Sigmoid colon (tissue), 7 donors: ENCODE results near the gene SYCE1. TPM values are rescaled to one million over a fixed set of nuclear protein-coding genes. Genes with fewer than 3 reads are reported as not detected.
"Not testable (repeated sequence)": the region's sequence is repeated elsewhere in the genome, so short reads cannot be mapped to it uniquely, and the experiment has no call there.

Experiments used
- DNase-seq: peaks from one replicate; pipeline ENCODE4 v3.0.0-alpha.2; 2019
- H3K27ac ChIP-seq, 4 donors: fragments of 200-600 bp; sonication (generic); one replicate each; pipeline ENCODE4 v1.5.1; 2016 to 2019; ENCODE audit warnings: mild to moderate bottlenecking in 1 of 4
- H3K27me3 ChIP-seq, 3 donors: fragments of 200-600 bp; sonication (generic); one replicate each; pipeline ENCODE4 v1.5.1; 2019; ENCODE audit warnings: mild to moderate bottlenecking in 1 of 3
- H3K36me3 ChIP-seq, 4 donors: fragments of 200-600 bp; sonication (generic); one replicate each; pipeline ENCODE4 v1.5.1; 2016 to 2019
- H3K4me1 ChIP-seq, 4 donors: fragments of 200-600 bp; sonication (generic); one replicate each; pipeline ENCODE4 v1.5.1; 2017 to 2019
- H3K4me3 ChIP-seq, 4 donors: fragments of 200-600 bp; sonication (generic); one replicate each; pipeline ENCODE4 v1.5.1; 2017 to 2019; ENCODE audit warnings: mild to moderate bottlenecking in 2 of 4, moderate library complexity in 1 of 4
- H3K9me3 ChIP-seq, 4 donors: fragments of 200-600 bp in 3 of 4; sonication (generic) in 3 of 4; one replicate each; pipeline versions ENCODE4 v1.5.1 to v1.6.1; 2013 to 2019
- CTCF ChIP-seq, 4 experiments: fragments of 450-650 bp in 3 of 4; fragments of 200-600 bp in 1 of 4; IDR thresholded peaks; one replicate each; pipeline ENCODE4 v1.5.1; 2016 to 2019; ENCODE audit warnings: antibody characterized with exemption in 4 of 4, mild to moderate bottlenecking in 3 of 4, moderate library complexity in 2 of 4
- EP300 ChIP-seq, 4 donors: sonication (generic); formaldehyde crosslinking; IDR thresholded peaks; one replicate each; pipeline ENCODE4 v1.6.1; 2017; ENCODE audit warnings: antibody characterized with exemption in 4 of 4
- POLR2A ChIP-seq, 2 donors: fragments of 450-650 bp; IDR thresholded peaks; one replicate each; pipeline ENCODE4 v1.6.1; 2016; ENCODE audit warnings: antibody characterized with exemption in 2 of 2, mild to moderate bottlenecking in 2 of 2, moderate library complexity in 2 of 2
- POLR2AphosphoS5 ChIP-seq, 4 donors: sonication (generic); formaldehyde crosslinking; IDR thresholded peaks; one replicate each; pipeline ENCODE4 v1.6.1; 2017; ENCODE audit warnings: antibody characterized with exemption in 4 of 4
- WGBS, 2 donors: extraction: QIAGEN DNeasy Blood & Tissue Kit; methylation state at CpG; one replicate each; pipeline ENCODE4 v1.1.7; 2013; 5-methylcytosine and 5-hydroxymethylcytosine counted together
- intact Hi-C: fragments of 100-400 bp; cut with DNase I; formaldehyde crosslinking; loops from one replicate; pipeline ENCODE4 v1.15.1; 2023
- polyA plus RNA-seq, 3 donors: library from polyadenylated mRNA; stranded (reverse); fragments of 200-250 nt; gene quantifications; one replicate each; pipeline ENCODE4 v1.2.3, GENCODE V29; 2013
- total RNA-seq, 4 donors: library from RNA; depleted of rRNA; stranded (reverse); fragments of >200 nt; gene quantifications; one replicate each; pipeline ENCODE4 v1.1.0, GENCODE V29; 2016
- donor health status: healthy with polysubstance abuse.
- donor health status: Bipolar disorder and iron deficiency.
- donor health status: healthy.

Gene SYCE1
- total and polyA plus RNA-seq, 7 donors = 0.15 to 6.1 (median 1.2) TPM; not detected in 4

GRCh38 chr10:133523631-133524203 is 41.7 kb downstream of the SYCE1 start:
- DNase-seq = no peak
- no peak for TF ChIP-seq EP300 (IDR thresholded peaks at IDR 0.05)
- no peak for TF ChIP-seq POLR2A (IDR thresholded peaks at IDR 0.05)
- no peak for TF ChIP-seq CTCF (IDR thresholded peaks at IDR 0.05)
- TF ChIP-seq POLR2AphosphoS5 (IDR thresholded peaks at IDR 0.05) = no peak
- H3K9me3 ChIP-seq = peaks cover 0 to 4% (median 3%) of the 10 kb centered on the region in 4 donors
- no peaks in the 10 kb centered on the region for H3K36me3 ChIP-seq
- peaks cover 13 to 28% (median 19%) of the 10 kb centered on the region in 3 donors for H3K27me3 ChIP-seq
- H3K4me1 ChIP-seq = peaks cover 0 to 26% (median 13%) of the 10 kb centered on the region in 4 donors
- no peak overlapping the region for H3K4me3 ChIP-seq
- WGBS, 2 donors = 90 to 95% methylated on average over 9 of the region's 9 CpGs
- intact Hi-C loops = no loop called here
- no peak overlapping the region for H3K27ac ChIP-seq

GRCh38 chr10:133520193-133520738 is 45.1 kb downstream of the SYCE1 start:
- Histone ChIP-seq H3K27me3 (no peaks in the 10 kb centered on the region), H3K4me1 (peaks cover 0 to 13% (median 0%) of the 10 kb centered on the region in 4 donors), H3K9me3 (peaks cover 0 to 4% (median 3%) of the 10 kb centered on the region in 4 donors), H3K4me3 (peak overlapping the region; percentile 19 to 48 (median 40)), H3K36me3 (no peaks in the 10 kb centered on the region), H3K27ac (peak overlapping the region in 3 of 4 donors; percentile 55 to 65 (median 58))
- TF ChIP-seq EP300 (IDR thresholded peaks at IDR 0.05) (no peak), POLR2A (IDR thresholded peaks at IDR 0.05) (peak in 1 of 2 donors; percentile 8), POLR2AphosphoS5 (IDR thresholded peaks at IDR 0.05) (peak in 1 of 4 donors; percentile 43), CTCF (IDR thresholded peaks at IDR 0.05) (peak; percentile 25 to 90 (median 58))
- peak; percentile 82 for DNase-seq
- WGBS, 2 donors = 1 to 2% methylated on average over 33 of the region's 33 CpGs
- intact Hi-C loops = loop anchor here (1.0 kb wide), 1 partner anchor 191 kb away; no protein-coding TSS in a partner anchor

- intact Hi-C loops, H3K36me3 ChIP-seq, DNase-seq, H3K4me3 ChIP-seq, H3K27ac ChIP-seq, H3K9me3 ChIP-seq, H3K27me3 ChIP-seq: not testable (repeated sequence)
- H3K4me1 ChIP-seq = peaks cover 0 to 13% (median 0%) of the 10 kb centered on the region in 4 donors
- 59 to 72% methylated on average over 5 of the region's 5 CpGs for WGBS, 2 donors
These were observed 46.9 kb downstream of the SYCE1 start for GRCh38 chr10:133518517-133518916.

GRCh38 chr10:133516057-133516456 is 49.3 kb downstream of the SYCE1 start:
- 55 to 58% methylated on average over 4 of the region's 4 CpGs for WGBS, 2 donors
- Histone ChIP-seq H3K27me3 (no peaks in the 10 kb centered on the region), H3K9me3 (no peaks in the 10 kb centered on the region), H3K36me3 (no peaks in the 10 kb centered on the region), H3K27ac (no peak overlapping the region), H3K4me3 (no peak overlapping the region), H3K4me1 (peaks cover 0 to 13% (median 0%) of the 10 kb centered on the region in 4 donors)
- intact Hi-C loops = no loop called here
- no peak for TF ChIP-seq POLR2A (IDR thresholded peaks at IDR 0.05)
- TF ChIP-seq EP300 (IDR thresholded peaks at IDR 0.05) = no peak
- no peak for TF ChIP-seq POLR2AphosphoS5 (IDR thresholded peaks at IDR 0.05)
- no peak for TF ChIP-seq CTCF (IDR thresholded peaks at IDR 0.05)
- no peak for DNase-seq

- no peaks in the 10 kb centered on the region for H3K9me3 ChIP-seq
- H3K4me1 ChIP-seq = peaks cover 0 to 10% (median 0%) of the 10 kb centered on the region in 4 donors
- no peak overlapping the region for H3K27ac ChIP-seq
- no peaks in the 10 kb centered on the region for H3K27me3 ChIP-seq
- WGBS, 2 donors = 72 to 73% methylated on average over 4 of the region's 4 CpGs
- no peak for DNase-seq
- no peak overlapping the region for H3K4me3 ChIP-seq
- no peaks in the 10 kb centered on the region for H3K36me3 ChIP-seq
- intact Hi-C loops = no loop called here
- no peak for TF ChIP-seq CTCF (IDR thresholded peaks at IDR 0.05)
- no peak for TF ChIP-seq EP300 (IDR thresholded peaks at IDR 0.05)
- TF ChIP-seq POLR2A (IDR thresholded peaks at IDR 0.05) = no peak
- TF ChIP-seq POLR2AphosphoS5 (IDR thresholded peaks at IDR 0.05) = no peak
These were observed 49.9 kb downstream of the SYCE1 start for GRCh38 chr10:133515471-133515870.
